GM18499 (cell line): ENCODE data around the gene HIRA.

Experiments
- ATAC-seq: cut with Tn5 transposase; IDR thresholded peaks from one replicate; pipeline ENCODE4 v1.9.1; 2021; ENCODE audit warnings: moderate number of reproducible peaks; ENCODE audit not compliant: insufficient read depth, unreplicated experiment

Gene HIRA

DNA sequence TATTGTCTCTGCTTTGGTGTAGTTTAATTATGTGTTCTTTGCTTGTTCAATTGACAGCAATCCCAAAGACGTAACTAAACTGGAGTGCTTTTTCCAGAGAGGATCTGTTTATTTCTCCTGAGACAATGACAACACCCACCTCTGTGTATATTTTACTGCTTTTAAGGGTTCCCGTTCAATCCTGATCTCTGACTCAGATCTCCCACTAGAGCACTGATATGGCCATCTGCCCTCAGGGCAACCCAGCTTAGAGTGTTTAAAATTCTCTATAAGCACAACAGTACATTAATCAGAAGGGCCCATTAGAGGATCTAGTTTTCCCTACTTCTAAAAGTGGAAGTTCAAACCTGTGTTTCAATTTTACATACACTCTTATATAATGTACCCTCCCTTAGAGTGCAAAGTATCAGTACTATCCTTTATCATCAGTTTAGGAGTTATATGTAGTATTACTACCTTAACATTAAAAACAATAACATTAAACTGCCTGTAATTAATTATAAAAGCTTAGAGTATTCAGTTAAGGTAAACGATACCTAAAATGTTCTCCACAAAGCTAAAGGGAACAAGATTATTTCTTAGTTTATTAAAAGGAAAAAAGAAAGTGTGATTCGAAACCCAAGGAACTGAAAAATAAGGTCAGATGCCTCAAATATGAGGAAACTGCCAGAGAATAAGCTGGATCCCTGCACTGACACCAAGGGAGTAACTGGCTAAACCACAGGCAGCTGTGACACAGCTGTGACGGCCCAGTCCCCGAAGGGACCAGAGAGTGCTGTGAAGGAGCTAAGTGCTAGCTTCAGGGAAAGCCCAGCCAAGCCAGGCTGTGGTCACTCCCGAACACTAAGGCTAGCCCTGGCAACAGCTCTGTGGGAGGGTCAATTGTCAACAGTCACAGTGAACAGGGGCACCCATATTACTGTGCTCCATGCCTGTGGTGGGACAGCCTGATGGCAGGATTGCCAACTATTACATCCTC, 32.2 kb upstream of the HIRA start:
- no peak for ATAC-seq

DNA sequence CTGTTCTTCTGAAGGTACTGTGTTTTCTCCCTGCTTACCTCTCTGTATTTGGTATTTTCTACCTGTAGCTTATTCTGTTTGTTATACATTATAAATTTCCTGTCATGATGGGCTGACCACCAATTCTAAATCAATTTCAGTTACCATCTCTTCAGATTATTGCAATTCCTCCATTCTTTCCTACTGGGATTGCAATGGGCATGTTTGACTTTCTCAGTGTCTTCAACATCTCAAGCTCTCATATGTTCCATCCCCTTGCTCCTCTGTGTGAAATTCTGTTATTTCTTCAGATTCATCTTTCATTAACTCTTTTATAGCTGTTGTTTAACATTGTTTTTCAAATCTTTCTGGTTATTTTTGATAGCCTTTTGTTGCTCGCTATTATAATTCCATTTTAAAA, 31.5 kb upstream of the HIRA start:
- ATAC-seq: no peak

DNA sequence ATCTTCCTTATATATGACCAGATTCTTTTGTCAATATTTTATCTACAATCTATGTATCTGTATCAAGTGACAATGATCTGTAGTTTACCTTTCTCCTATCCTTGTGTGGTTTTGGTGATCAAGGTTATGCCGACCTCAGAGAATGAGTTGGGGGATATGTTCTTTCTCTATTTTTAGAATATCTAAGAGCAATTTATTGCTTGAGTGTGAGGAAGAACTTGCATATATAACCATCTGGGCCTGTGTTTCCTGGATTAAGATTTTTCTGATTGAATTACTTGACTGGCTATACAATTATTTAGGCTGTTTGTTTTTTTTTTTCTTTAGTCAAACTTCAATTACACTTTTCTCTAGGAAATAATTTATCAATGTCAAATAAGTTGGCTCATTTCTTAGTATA, 30.0 kb upstream of the HIRA start:
- ATAC-seq: no peak

DNA sequence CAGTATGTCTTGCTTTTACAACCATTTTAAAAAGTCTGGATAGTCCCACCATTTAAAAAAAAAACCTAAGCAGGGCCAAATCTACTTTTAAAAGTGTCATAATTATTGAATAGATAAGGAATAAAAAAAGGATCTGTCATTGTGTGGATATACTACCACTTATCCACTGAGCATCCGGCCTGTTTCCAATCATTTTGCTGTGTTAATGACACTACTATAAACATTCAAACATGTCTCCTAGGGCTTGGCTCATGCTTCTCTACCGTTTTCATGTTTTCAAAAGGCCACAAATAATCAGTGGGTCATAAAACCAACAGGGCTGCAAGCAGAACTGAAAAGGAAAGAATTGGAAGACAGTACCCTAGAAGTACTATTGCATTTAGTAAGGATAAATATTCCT, 28.5 kb upstream of the HIRA start:
- no peak for ATAC-seq

DNA sequence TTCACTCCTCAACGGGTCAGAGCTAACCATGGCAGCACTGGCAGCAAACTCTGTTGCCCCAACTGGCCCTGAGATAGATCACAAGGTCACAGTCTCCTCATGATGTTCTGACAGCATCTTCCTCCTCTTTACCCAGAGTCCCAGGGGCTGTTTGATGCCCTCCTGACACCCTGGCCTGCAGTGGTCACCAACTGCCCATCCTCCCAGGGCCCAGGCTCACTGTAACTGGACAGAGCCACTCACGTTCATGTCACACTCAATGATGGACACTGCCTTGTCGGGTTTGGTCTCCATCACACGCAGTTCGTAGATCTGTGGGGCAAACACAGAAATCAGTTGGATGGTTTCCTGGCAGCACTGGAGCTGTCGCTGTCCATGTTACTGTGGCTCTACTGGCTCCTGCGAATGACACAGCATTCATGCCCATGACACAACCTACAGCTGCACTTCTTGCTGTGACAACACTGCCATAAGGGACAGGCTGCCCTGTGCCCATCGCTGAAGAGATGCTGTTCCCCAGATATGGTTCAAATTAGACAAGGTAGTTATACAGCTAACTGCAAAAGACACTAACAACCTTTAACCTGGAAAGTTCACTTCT, 26.4 kb upstream of the HIRA start:
- ATAC-seq: no peak

DNA sequence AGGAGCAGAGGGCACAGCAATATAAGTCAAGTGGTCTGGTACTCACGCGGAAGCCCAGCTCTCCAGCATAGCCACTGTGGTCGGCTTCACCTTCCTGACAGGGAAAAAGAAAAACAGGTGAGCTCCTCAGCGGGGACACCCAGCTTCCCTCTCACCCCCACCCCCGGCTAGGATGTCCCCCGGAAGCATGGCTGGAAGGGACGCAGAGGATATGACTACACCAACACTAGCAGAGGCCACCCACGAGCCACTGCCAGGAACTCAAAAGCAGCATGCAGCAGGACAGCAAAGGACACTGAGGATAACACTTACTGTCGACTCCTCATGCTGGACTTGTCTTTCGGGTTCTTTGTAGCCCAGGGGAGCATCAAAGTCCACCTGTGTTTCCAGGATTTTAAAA, 25.0 kb upstream of the HIRA start:
- ATAC-seq: no peak

DNA sequence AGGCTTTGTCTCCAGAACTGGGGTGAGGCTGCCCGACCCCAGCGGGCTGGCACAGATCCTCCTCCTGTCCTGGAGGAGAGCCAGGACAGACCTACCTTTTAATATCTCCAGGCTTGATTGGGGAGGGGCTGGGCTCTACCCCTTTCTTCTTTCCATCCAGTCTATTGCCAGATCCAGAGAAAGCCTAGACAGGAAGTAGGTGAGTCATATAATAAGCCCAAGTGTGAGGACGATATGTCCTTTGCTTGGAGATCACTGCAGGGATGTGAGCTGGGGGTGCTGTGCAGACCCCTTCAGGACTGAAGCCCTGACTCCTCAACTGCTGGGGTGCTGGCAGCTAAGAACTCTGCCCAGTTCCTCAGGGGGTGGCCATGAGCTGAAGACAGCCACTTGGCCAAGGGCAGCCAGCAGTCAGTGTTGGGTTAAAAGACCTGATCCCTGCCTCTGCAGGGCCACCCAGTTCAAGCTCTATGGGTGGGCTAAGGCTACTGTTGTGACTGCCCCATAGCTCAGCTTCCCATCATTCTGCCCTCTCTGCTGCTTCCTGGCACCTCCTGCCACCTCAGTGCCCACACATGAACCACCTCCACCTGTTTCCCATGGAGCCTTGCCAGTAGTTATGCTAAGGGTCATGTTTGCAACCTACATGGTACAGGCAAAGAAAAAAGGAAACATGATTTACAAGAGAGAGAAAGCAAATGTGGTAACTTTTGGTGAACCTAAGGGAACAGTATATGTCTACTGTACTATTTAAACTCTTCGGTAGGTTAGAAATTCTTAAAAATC, 24.2 kb upstream of the HIRA start:
- ATAC-seq: no peak

DNA sequence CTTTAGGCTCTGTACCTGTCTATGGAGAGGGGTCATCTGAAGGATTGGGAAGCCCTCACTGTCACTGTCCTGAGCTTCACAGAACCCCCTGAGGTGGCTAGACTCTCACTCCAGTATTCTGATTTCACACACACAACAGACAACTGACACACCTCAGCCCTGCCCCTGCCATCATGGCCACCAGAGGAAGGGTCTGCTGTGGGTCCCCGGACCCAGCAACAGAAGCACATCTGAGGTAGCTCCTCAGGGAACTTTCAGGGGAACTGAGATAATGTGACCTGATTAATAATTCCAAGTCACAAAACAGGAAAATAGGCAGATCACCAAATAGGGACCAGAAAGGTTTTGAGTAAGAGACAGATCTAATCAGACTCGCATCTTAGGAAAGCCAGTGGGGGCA, 23.5 kb upstream of the HIRA start:
- no peak for ATAC-seq

DNA sequence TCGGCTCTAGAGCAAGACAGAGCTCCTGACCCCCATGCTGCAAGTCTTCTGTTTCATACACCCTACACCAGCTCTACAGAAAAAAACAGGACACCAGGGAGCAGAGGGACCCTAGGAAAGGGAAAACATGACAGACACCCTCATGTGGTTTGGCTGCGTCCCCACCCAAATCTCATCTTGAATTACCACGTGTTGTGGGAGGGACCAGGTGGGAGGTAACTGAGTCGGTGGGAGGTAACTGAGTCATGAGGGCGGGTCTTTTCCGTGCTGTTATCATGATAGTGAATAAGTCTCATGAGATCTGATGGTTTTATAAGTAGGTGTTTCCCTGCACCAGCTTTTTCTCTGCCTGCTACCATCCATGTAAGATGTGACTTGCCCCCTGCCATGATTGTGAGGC, 22.6 kb upstream of the HIRA start:
- no peak for ATAC-seq

DNA sequence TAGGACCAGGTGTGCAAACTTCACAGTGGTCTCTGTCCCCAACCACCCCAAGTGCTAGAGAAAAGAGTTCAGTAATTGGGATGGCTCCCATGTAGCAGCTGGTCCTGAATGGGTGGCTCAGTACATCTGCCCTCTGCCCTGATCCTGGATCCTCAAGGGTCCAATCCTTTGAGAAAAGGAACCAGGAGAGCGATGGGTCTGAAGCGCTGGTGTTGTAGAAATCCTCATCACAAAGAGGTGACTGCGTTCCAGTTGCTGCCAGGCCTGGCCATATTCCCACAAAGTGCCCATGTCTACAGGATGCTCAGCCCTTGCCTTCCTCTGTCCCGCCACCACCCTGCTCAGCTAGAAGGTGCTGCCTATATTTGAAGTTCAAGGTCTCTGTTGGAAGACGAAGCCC, 22.2 kb upstream of the HIRA start:
- no peak for ATAC-seq

DNA sequence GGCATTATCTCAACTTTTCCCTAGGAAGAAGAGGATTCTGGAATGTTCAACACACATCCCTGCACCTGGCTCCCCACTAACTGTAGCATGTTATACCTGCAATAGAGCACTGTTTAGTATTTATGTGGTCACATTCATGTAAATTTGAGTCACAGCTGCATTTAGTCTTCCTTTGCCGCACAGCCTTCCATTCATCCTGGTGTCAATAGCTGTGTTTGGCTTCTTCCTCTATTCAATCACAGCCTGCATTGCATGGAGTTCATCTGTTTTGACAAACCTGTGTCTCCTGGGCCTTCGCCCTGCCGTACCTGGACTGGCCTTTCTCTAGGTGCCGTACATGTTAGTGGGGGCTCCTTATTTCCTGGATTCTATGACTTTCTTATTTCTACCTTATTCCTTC, 20.0 kb upstream of the HIRA start:
- no peak for ATAC-seq

DNA sequence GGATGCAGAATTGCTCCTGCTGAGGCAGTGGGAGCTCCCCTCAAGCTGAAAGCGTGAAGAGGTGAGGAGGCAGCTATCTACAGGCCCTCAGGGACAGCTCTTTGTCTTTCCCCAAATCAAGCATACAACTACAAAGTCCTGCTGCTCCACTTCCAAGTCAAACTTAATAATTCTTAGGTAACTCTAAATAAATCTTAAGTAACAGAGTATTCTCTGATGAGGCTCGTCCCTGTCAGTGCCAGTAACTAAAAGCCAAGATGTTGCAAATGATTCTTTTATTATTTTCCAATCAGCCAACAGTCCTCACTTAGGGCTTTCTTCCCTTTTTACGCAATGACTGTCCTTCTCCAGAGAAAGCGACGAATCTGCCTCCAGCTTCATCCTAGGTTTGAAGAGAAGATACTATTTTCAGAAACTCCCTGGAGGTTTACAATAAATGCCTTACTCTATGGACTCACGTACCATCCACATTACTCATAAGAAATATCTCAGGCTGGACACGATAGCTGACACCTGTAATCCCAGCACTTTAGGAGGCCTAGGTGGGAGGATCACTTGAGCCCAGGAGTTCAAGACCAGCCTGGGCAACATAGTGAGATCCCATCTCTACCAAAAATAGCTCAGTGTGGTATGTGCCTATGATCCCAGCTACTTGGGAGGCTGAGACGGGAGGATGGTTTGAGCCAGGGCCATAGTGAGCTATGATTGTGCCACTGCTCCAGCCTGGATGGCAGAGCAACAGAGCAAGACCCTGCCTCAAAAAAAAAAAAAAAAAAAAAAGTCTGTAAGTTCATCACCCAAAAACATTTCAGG, 19.0 kb upstream of the HIRA start:
- ATAC-seq: no peak

DNA sequence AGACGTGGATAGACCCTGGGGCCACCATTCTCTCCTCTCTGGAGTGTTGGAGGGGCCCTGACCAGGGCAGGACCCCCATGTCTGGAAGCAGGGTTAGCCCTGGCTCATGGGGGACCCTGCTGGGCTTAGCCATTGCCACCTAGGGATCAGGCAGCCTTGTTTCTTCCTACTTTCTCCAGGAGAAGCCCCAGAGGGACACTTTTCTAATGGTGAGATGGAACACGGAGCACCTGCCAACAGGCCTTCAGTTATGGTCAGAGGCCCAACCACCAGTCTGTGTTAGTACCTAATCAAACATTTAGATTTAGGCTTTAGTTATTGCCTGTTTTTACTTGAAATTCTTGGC, 17.9 kb upstream of the HIRA start:
- no peak for ATAC-seq

DNA sequence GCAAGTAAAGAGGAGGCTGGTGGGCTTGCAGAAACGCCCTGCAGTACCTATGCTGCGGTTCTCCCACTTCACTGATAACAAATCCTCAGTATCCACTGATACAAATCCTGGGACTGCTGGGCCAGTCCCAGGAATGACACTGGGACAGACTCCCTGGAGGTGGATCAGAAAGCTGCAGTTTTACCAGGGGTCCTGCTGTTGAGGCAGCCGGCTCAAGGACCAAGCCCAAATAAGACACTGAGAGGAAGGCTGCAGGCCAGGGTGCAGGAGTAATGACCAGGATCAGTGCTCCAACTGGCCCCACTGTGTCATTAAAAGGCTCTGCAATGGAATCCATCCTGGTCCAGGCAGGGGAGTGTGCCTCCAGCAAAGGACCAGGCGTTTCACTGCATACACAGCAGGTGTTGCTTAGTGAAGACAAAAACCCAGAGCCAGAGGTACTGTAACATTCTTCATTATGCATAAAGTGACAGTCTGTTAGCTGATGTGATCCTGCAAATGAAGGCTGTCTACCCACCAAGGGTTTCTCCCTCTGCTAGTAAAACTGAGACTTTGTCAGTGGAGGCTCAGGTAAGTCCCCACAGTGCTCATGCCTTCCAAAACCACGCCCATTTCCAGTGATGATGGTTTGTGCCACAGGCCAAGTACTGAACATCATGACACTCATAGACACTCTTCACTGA, 17.3 kb upstream of the HIRA start:
- no peak for ATAC-seq

DNA sequence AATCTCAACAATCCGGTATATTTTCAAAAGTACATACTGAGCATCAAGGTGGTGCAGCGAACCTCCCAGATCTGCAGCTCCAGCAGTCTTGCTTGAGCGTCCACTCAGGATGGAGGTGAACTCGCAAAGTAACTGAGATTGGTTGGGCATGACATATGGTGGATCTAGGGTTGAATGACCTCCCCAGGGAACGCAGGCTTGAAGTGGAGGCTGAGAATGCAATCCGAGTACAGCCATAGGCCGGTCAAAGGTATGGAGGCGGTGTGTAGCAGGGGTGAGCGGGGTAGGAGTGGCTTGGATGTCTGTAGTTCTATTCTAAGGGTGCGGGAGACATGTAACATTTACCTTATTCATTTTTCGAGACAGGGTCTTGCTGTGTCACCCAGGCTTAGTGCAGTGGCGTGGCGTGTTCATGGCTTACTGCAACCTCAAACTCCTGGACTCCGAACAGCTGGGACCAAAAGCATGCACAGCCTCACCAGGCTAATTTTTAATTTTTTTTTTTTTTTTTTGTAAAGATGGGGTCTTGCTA, 16.6 kb upstream of the HIRA start:
- no peak for ATAC-seq

DNA sequence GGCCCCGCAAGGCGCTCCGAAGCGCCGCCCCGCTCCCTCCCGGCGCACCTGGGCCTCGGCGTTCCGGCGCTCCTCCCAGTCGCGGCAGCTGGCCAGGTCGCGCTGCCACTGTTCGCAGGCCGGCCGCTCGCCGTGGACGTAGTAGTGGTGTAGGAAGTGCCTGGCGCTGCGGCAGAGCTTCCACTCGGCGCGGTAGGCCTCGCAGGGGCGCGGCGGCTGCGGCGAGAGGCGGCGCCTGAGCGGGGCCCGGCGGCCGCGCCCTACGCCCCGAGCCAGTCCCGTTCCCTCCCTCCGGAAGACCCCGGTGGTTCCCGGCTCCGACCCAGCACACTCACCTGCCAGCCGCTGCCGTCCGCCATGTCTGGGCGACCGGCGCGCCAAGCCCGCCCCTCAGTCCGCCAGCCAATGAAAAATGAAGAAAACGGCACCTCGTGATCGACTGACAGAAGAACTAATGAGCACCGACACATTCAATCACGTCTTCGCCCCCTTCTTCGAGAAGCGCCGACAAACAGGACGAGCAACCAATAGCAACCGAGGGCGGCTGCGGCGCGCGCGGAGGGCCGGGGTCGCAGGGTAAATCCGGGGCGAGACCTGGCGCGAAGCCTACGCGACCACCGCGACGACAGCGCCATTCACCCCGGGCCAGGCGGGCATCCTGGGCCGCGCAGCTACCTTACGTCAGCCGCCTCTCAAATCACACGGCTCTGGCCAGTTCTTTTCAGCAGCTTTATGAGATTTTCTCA, 16.0 kb upstream of the HIRA start, which contains the start of gene C22orf39:
TSS of gene C22orf39 (minus strand) at position 382 of the 746 bp plus-strand sequence. CDS start at position 359, 23 bp downstream.
- peak; percentile 60 for ATAC-seq

DNA sequence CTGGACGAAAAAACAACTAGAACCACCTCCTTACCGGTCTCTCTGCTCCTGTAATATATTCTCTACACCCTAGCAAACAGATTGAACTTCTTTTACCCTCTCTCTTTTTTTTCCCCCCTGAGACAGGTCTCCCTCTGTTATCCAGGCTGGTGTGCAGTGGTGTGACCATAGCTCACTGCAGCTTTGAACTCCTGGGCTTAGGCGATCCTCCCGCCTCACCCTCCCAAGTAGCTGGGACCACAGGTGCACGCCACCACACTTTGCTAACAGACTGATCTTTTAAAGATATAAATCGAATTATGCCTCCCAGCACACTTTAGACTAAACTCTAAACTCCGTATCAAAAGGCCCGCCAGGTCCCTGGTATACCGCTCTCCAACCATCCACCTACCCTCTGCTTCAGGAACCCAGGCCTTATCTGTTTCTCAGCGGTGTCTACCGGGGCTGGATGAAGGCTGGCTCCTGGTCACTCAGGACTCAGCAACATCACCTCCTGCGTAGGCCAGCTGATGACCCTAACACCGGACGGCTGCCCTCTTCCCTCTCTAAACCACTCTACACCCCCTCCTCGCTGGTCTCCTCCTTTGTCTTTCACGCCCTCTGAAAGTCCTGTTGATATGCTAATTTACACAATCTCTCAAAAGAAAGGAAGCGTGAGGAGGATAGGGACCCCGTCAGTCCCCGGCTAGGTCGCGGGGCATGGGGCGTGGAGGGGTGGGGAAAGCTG, 15.2 kb upstream of the HIRA start:
- ATAC-seq: no peak
